OCI-LY1 (cell line): ENCODE data around the gene TMPRSS3.

Experiments used
- H2AFZ ChIP-seq: fragments of 200-600 bp; sonication (generic), shearing (Covaris generic); 2 replicates; pipeline ENCODE4 v1.6.0; 2014; ENCODE audit warnings: antibody characterized with exemption, mild to moderate bottlenecking, low read length
- H3F3A ChIP-seq: fragments of 200-600 bp; sonication (generic), shearing (Covaris generic); 2 replicates; pipeline ENCODE4 v1.6.0; 2014; ENCODE audit warnings: mild to moderate bottlenecking, antibody characterized with exemption, low read length, moderate library complexity; ENCODE audit not compliant: insufficient read depth
- H3K27ac ChIP-seq: fragments of 200-600 bp; sonication (generic); 2 replicates; pipeline ENCODE4 v1.5.1; 2014; ENCODE audit warnings: low read length, mixed run types, mild to moderate bottlenecking, low read depth; ENCODE audit not compliant: poor library complexity, severe bottlenecking
- H3K27me3 ChIP-seq: fragments of 200-600 bp; sonication (generic); 2 replicates; pipeline ENCODE4 v1.6.0; 2014; ENCODE audit warnings: antibody characterized with exemption, mild to moderate bottlenecking, low read length, moderate library complexity; ENCODE audit not compliant: insufficient read depth
- H3K36me3 ChIP-seq: fragments of 200-600 bp; sonication (generic); 2 replicates; pipeline ENCODE4 v1.6.1; 2014; ENCODE audit warnings: mild to moderate bottlenecking, antibody characterized with exemption, low read length, moderate library complexity, mixed read lengths; ENCODE audit not compliant: insufficient read depth
- H3K4me1 ChIP-seq: fragments of 200-600 bp; sonication (generic); 2 replicates; pipeline ENCODE4 v1.5.1; 2014; ENCODE audit warnings: mild to moderate bottlenecking, low read length, moderate library complexity; ENCODE audit not compliant: insufficient read depth, severe bottlenecking
- H3K4me2 ChIP-seq: fragments of 200-600 bp; sonication (generic), shearing (Covaris generic); 2 replicates; pipeline ENCODE4 v1.6.1; 2014; ENCODE audit warnings: low read length
- H3K4me3 ChIP-seq: fragments of 200-600 bp; sonication (generic); 2 replicates; pipeline ENCODE4 v1.5.1; 2014; ENCODE audit warnings: low read length, low read depth, mild to moderate bottlenecking, mixed read lengths; ENCODE audit not compliant: poor library complexity, severe bottlenecking
- H3K79me2 ChIP-seq: fragments of 200-600 bp; shearing (Covaris generic); 2 replicates; pipeline ENCODE4 v1.6.1; 2016; ENCODE audit warnings: mixed run types, low read length, mixed read lengths; ENCODE audit not compliant: insufficient read depth
- H3K9ac ChIP-seq: fragments of 200-600 bp; sonication (generic), shearing (Covaris generic); 2 replicates; pipeline ENCODE4 v1.6.1; 2014; ENCODE audit warnings: mild to moderate bottlenecking, low read length, mixed read lengths
- H3K9me2 ChIP-seq: fragments of 200-600 bp; sonication (generic), shearing (Covaris generic); 2 replicates; pipeline ENCODE4 v1.6.1; 2014; ENCODE audit warnings: low read depth, mild to moderate bottlenecking, low read length, mixed read lengths
- H3K9me3 ChIP-seq: fragments of 200-600 bp; shearing (Covaris generic); 2 replicates; pipeline ENCODE4 v1.6.1; 2014; ENCODE audit warnings: low read length, mixed read lengths
- H4K20me1 ChIP-seq: fragments of 200-600 bp; sonication (generic), shearing (Covaris generic); 2 replicates; pipeline ENCODE4 v1.6.0; 2016; ENCODE audit warnings: mild to moderate bottlenecking, low read length; ENCODE audit not compliant: insufficient read depth
- EZH2 ChIP-seq: fragments of 200-600 bp; sonication (generic), shearing (Covaris generic); IDR thresholded peaks from 2 replicates; pipeline ENCODE4 v1.8.0; 2017; ENCODE audit warnings: borderline replicate concordance, mixed run types, mild to moderate bottlenecking, antibody characterized with exemption, low read length, moderate library complexity, mixed read lengths
- TF ChIP-seq, protein P1 (sequence below): fragments of 200-600 bp; sonication (generic), shearing (Covaris generic); IDR thresholded peaks from 2 replicates; pipeline ENCODE4 v1.5.1; 2017; ENCODE audit warnings: mild to moderate bottlenecking, antibody characterized with exemption, low read length, moderate library complexity, mixed read lengths

The TMPRSS3 gene

DNA sequence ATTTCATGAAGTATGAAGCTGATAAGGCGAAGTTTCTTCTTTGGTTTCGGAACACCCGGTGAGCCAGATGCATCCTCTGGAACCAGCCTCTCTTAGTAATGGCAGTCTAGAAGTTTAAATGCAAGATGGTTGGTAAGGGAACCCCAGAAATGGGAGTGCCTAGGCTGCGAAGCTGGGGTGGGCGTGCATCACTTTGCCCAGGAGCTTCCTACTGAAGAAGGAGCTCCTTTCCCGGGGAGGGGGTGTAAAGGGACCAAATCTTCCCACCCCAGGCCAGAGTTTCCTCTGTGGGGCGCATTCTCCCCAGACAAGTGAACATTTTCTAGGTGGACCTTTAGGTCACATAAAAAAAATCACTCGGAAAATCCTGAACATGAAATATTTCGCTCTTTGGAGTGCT is 49.4 kb downstream of the TMPRSS3 start:
- Histone ChIP-seq H3K9me2 (no peaks in the 10 kb centered on the region), H3K27ac (no peak overlapping the region), H3K4me1 (no peaks in the 10 kb centered on the region), H3K79me2 (no peaks in the 10 kb centered on the region), H3K4me3 (no peak overlapping the region), H3K9ac (no peak overlapping the region), H2AFZ (no peak overlapping the region), H3K9me3 (no peaks in the 10 kb centered on the region), H4K20me1 (no peaks in the 10 kb centered on the region), H3K27me3 (peaks cover 18% of the 10 kb centered on the region; the same call in 1 of the 2 replicates), H3K4me2 (no peak overlapping the region), H3F3A (no peaks in the 10 kb centered on the region), H3K36me3 (no peaks in the 10 kb centered on the region)
- TF ChIP-seq, protein P1, sequence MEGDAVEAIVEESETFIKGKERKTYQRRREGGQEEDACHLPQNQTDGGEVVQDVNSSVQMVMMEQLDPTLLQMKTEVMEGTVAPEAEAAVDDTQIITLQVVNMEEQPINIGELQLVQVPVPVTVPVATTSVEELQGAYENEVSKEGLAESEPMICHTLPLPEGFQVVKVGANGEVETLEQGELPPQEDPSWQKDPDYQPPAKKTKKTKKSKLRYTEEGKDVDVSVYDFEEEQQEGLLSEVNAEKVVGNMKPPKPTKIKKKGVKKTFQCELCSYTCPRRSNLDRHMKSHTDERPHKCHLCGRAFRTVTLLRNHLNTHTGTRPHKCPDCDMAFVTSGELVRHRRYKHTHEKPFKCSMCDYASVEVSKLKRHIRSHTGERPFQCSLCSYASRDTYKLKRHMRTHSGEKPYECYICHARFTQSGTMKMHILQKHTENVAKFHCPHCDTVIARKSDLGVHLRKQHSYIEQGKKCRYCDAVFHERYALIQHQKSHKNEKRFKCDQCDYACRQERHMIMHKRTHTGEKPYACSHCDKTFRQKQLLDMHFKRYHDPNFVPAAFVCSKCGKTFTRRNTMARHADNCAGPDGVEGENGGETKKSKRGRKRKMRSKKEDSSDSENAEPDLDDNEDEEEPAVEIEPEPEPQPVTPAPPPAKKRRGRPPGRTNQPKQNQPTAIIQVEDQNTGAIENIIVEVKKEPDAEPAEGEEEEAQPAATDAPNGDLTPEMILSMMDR: no peak
- TF ChIP-seq EZH2: no peak

DNA sequence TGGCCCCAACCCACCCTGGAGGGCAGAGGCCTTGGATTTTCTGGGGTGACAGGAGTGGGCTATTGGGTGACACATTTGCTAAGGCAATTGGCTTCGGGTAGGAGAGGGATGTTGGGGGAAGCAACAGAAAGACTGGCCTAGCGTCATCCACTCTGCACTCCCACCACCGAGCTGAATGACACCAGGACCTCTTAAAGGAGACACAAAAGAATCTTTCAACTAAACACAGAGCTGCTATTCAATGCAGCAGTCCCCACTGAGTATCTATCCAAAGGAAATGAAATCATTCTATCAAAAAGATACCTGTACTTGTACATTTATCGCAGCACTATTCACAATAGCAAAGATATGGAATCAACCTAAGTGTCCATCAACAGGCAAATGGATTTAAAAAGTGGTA is 51.2 kb downstream of the TMPRSS3 start:
- H3K27me3 ChIP-seq: peaks cover 18% of the 10 kb centered on the region; the same call in 1 of the 2 replicates
- H3K9ac ChIP-seq: no peak overlapping the region
- H3K4me1 ChIP-seq: no peaks in the 10 kb centered on the region
- H3K9me3 ChIP-seq: no peaks in the 10 kb centered on the region
- no peaks in the 10 kb centered on the region for H4K20me1 ChIP-seq
- no peaks in the 10 kb centered on the region for H3K79me2 ChIP-seq
- no peaks in the 10 kb centered on the region for H3K36me3 ChIP-seq
- H3K4me2 ChIP-seq: no peak overlapping the region
- no peak overlapping the region for H3K4me3 ChIP-seq
- no peak overlapping the region for H3K27ac ChIP-seq
- TF ChIP-seq EZH2: no peak
- TF ChIP-seq, protein P1: no peak
- no peaks in the 10 kb centered on the region for H3K9me2 ChIP-seq
- H2AFZ ChIP-seq: no peak overlapping the region
- H3F3A ChIP-seq: no peaks in the 10 kb centered on the region

DNA sequence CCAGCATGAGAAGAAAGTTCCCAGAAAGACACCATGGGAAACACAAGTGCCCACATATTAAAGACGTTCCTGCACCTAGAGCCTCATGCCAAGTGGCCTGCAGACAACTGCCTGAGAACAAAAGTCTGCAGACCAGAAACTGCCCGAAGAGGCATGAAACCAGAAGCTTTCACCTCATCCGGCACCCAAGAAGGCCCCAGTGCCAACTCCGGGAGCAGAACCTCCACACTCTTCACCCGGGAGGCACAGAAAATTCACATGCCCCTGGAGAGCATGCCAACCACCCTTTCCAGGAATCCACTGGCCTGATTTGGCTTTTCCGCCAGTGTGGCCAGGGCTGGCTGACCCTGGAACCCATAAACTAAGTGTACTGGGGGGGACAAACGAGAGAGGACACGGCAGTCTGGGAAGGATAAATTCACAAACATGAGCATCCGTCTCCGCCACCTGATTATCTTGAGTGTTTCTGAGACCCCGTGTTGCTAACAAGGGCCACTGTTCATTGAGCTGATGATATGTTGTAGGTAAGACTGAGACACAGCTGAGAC is 51.8 kb downstream of the TMPRSS3 start:
- Histone ChIP-seq H3K4me2 (no peak overlapping the region), H2AFZ (no peak overlapping the region), H3K27ac (no peak overlapping the region), H3K4me1 (no peaks in the 10 kb centered on the region), H3K4me3 (no peak overlapping the region), H4K20me1 (no peaks in the 10 kb centered on the region), H3K9me2 (no peaks in the 10 kb centered on the region), H3F3A (no peaks in the 10 kb centered on the region), H3K9me3 (no peaks in the 10 kb centered on the region), H3K27me3 (peaks cover 22% of the 10 kb centered on the region; the same call in 1 of the 2 replicates), H3K36me3 (no peaks in the 10 kb centered on the region), H3K79me2 (no peaks in the 10 kb centered on the region), H3K9ac (no peak overlapping the region)
- TF ChIP-seq EZH2: no peak
- TF ChIP-seq, protein P1: no peak
